ENCODE results near the gene VSTM4. TPM values are rescaled to one million over a fixed set of nuclear protein-coding genes. Genes with fewer than 3 reads are reported as not detected.

Gene VSTM4
- total RNA-seq, 1 donor = 10.1 TPM

GRCh38 chr10:49050366-49050765 is 65.0 kb downstream of the VSTM4 start:
- no peaks in the 10 kb centered on the region for H3K27me3 ChIP-seq (ENCODE audit: insufficient read depth, low read length)
- no peak for TF ChIP-seq CTCF (IDR thresholded peaks at IDR 0.05; ENCODE audit: extremely low read depth, low read depth, low read length)
- H3K4me2 ChIP-seq (ENCODE audit: insufficient read depth, low read length) = no peak overlapping the region
- H3K36me3 ChIP-seq (ENCODE audit: insufficient read depth, low read length) = no peaks in the 10 kb centered on the region
- H3K79me2 ChIP-seq (ENCODE audit: insufficient read depth, low read length) = no peaks in the 10 kb centered on the region
- no peaks in the 10 kb centered on the region for H4K20me1 ChIP-seq (ENCODE audit: insufficient read depth, low read length)
- H2AFZ ChIP-seq (ENCODE audit: low read length) = no peak overlapping the region
- no peaks in the 10 kb centered on the region for H3K9me3 ChIP-seq (ENCODE audit: low read depth, low read length)
- H3K27ac ChIP-seq (ENCODE audit: low read depth, low read length) = no peak overlapping the region
- H3K4me3 ChIP-seq (ENCODE audit: insufficient read depth, low read length) = no peak overlapping the region
- peak; percentile 80 for DNase-seq (ENCODE audit: insufficient read length, low spot score, missing footprints)
- peaks cover 5% of the 10 kb centered on the region for H3K4me1 ChIP-seq (ENCODE audit: insufficient read depth, low read length)

GRCh38 chr10:49049660-49050059 is 65.7 kb downstream of the VSTM4 start:
- Histone ChIP-seq H2AFZ (ENCODE audit: low read length) (no peak overlapping the region), H3K27ac (ENCODE audit: low read depth, low read length) (no peak overlapping the region), H3K79me2 (ENCODE audit: insufficient read depth, low read length) (no peaks in the 10 kb centered on the region), H3K4me2 (ENCODE audit: insufficient read depth, low read length) (no peak overlapping the region), H3K27me3 (ENCODE audit: insufficient read depth, low read length) (no peaks in the 10 kb centered on the region), H4K20me1 (ENCODE audit: insufficient read depth, low read length) (no peaks in the 10 kb centered on the region), H3K4me3 (ENCODE audit: insufficient read depth, low read length) (no peak overlapping the region), H3K9me3 (ENCODE audit: low read depth, low read length) (no peaks in the 10 kb centered on the region), H3K4me1 (ENCODE audit: insufficient read depth, low read length) (peaks cover 5% of the 10 kb centered on the region), H3K36me3 (ENCODE audit: insufficient read depth, low read length) (no peaks in the 10 kb centered on the region)
- no peak for DNase-seq (ENCODE audit: insufficient read length, low spot score, missing footprints)
- TF ChIP-seq CTCF (IDR thresholded peaks at IDR 0.05; ENCODE audit: extremely low read depth, low read depth, low read length) = no peak

GRCh38 chr10:49047128-49047639 is 68.1 kb downstream of the VSTM4 start:
- Histone ChIP-seq H4K20me1 (ENCODE audit: insufficient read depth, low read length) (no peaks in the 10 kb centered on the region), H2AFZ (ENCODE audit: low read length) (no peak overlapping the region), H3K79me2 (ENCODE audit: insufficient read depth, low read length) (no peaks in the 10 kb centered on the region), H3K4me1 (ENCODE audit: insufficient read depth, low read length) (peaks cover 5% of the 10 kb centered on the region), H3K27ac (ENCODE audit: low read depth, low read length) (no peak overlapping the region), H3K4me2 (ENCODE audit: insufficient read depth, low read length) (no peak overlapping the region), H3K27me3 (ENCODE audit: insufficient read depth, low read length) (no peaks in the 10 kb centered on the region), H3K4me3 (ENCODE audit: insufficient read depth, low read length) (no peak overlapping the region), H3K9me3 (ENCODE audit: low read depth, low read length) (no peaks in the 10 kb centered on the region), H3K36me3 (ENCODE audit: insufficient read depth, low read length) (no peaks in the 10 kb centered on the region)
- no peak for TF ChIP-seq CTCF (IDR thresholded peaks at IDR 0.05; ENCODE audit: extremely low read depth, low read depth, low read length)
- DNase-seq (ENCODE audit: insufficient read length, low spot score, missing footprints) = no peak

- Histone ChIP-seq H3K4me1 (ENCODE audit: insufficient read depth, low read length) (no peaks in the 10 kb centered on the region), H3K27ac (ENCODE audit: low read depth, low read length) (no peak overlapping the region), H3K27me3 (ENCODE audit: insufficient read depth, low read length) (no peaks in the 10 kb centered on the region), H4K20me1 (ENCODE audit: insufficient read depth, low read length) (no peaks in the 10 kb centered on the region), H3K4me3 (ENCODE audit: insufficient read depth, low read length) (no peak overlapping the region), H3K36me3 (ENCODE audit: insufficient read depth, low read length) (no peaks in the 10 kb centered on the region), H3K79me2 (ENCODE audit: insufficient read depth, low read length) (no peaks in the 10 kb centered on the region), H3K9me3 (ENCODE audit: low read depth, low read length) (no peaks in the 10 kb centered on the region), H3K4me2 (ENCODE audit: insufficient read depth, low read length) (no peak overlapping the region), H2AFZ (ENCODE audit: low read length) (no peak overlapping the region)
- no peak for DNase-seq (ENCODE audit: insufficient read length, low spot score, missing footprints)
- TF ChIP-seq CTCF (IDR thresholded peaks at IDR 0.05; ENCODE audit: extremely low read depth, low read depth, low read length) = no peak
Measured at GRCh38 chr10:49044293-49045193, 70.8 kb downstream of the VSTM4 start.
